HG03457 (cell line): ENCODE measurements around the gene GTF2E1.
"Not testable (repeated sequence)": the region's sequence is repeated elsewhere in the genome, so short reads cannot be mapped to it uniquely, and the experiment has no call there.

Experiments
- ATAC-seq: cut with Tn5 transposase; IDR thresholded peaks from one replicate; pipeline ENCODE4 v1.9.1; 2021; ENCODE audit warnings: moderate number of reproducible peaks; ENCODE audit not compliant: unreplicated experiment

GTF2E1 gene

GRCh38 chr3:120742198-120742848 is at the start of gene GTF2E1, which contains the start of gene RABL3:
Gene GTF2E1, plus strand, starts transcription at chr3:120742744. Its CDS starts 7,809 bp downstream, at chr3:120750553.
Gene RABL3, minus strand, starts transcription at chr3:120742516. Its CDS starts 9 bp downstream, at chr3:120742507.
- peak; percentile 99 for ATAC-seq

GRCh38 chr3:120693439-120694171 is 48.9 kb upstream of the GTF2E1 start:
- ATAC-seq, result no peak

- no peak for ATAC-seq
These were observed 43.2 kb upstream of the GTF2E1 start for GRCh38 chr3:120699333-120699732.

DNA sequence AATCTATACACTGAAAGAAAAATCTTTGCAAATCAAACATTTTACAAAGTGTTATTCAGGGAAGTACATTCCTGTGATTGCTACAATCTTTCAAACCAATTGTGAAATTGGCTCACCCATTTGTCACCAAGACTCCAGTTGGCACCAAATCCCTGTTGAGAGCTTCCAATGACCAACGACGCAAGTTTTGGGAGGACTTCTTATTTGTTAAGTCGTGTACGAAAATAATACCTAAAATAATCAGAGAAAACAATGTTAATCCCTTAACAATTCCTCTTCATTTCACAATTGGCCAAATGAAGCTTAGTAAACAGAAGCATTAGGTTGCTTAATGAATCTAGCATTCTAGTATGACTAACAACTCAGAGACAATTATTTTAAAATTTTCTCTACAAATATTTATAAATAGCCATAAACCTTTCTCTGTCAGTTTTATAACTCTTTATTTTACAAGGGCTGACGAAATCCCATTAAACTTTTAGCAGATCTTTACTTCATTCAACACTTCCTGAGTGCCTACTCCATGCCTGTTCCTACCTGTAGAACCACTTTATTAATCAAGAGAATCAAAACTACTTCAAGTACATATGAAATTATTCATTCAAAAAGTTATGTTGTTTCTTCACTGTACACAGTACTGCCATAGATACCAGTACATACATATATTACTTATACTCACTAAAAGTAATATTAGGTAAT is 36.5 kb upstream of the GTF2E1 start:
- no peak for ATAC-seq

DNA sequence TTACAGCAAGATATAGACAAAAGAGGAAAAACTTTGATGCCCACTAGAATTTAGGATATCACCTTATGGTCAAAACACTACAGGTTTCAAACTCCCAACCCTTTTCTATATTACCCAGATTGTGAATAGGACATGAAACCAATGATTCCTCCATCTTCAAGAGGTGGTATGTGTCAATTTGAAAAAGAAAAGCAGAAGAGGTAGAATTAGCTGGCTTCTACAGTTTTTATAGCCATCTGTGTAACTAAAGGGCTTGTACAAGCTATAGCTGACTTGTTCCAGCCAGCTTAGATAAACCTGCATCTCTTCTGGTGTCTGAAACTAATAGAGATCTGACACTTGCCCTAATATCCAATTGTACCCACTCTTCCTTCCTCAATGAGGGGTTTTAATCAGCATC is 35.6 kb upstream of the GTF2E1 start:
- no peak for ATAC-seq

DNA sequence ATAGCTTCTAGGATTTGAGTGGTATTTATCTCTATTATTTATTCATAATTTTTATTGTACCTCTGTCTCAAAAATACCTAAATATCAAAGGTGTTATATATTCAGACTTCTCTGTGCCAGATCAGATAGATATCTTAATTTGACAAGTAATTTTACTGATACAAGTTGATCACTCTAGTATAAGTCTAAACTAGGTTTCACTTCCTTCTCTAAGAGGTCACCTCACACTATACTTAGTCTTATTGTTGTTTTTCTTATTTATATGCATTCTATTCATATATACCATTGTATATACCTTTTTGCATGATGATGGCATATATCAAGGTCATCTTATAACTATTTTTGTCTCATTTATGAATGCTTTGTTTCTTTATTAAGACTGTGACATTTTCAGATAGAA is 34.1 kb upstream of the GTF2E1 start:
- ATAC-seq, result no peak

GRCh38 chr3:120710369-120710768 is 32.2 kb upstream of the GTF2E1 start:
- no peak for ATAC-seq

GRCh38 chr3:120713262-120713661 is 29.3 kb upstream of the GTF2E1 start:
- ATAC-seq, result no peak

- ATAC-seq, result not testable (repeated sequence)
These were observed 23.2 kb upstream of the GTF2E1 start for GRCh38 chr3:120719167-120719834.

DNA sequence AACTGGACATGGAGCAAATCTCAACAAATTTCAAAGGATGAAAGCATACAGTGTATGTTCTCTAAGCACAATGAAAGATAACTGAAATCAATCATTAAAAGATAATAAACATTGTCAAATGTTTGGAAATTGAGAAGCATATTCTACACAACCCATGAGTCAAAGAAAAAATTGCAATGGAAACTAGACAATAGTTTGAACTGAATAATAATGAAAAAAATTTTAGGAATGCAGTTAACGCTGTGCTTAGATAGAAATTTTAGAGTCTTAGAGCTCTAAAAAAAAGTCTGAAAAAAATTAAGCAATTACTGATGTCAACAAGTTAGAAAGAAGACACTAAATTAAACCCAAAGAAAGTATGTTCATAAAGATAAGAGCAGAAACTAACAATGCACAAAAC is 15.8 kb upstream of the GTF2E1 start:
- ATAC-seq, result no peak

- ATAC-seq, result no peak
These were observed 11.7 kb upstream of the GTF2E1 start for GRCh38 chr3:120730576-120731542.

DNA sequence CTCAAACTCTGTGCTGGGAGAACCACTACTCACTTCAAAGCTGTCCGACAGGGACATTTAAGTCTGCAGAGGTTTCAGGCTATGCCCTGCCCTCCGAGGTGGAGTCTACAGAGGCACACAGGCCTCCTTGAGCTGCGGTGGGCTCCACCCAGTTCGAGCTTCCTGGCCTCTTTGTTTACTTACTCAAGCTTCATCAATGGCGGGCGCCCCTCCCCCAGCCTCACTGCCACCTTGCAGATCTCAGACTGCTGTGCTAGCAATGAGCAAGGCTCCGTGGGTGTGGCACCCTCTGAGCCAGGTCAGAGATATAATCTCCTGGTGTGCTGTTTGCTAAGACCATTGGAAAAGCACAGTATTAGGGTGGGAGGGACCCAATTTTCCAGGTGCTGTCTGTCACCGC is 4.5 kb upstream of the GTF2E1 start:
- ATAC-seq, result not testable (repeated sequence)

GRCh38 chr3:120741320-120741719 is 1.2 kb upstream of the GTF2E1 start:
- ATAC-seq, result no peak

- peak; percentile 12 for ATAC-seq
These were observed 727 bp upstream of the GTF2E1 start for GRCh38 chr3:120741837-120742197.

GRCh38 chr3:120742849-120743365 is 363 bp downstream of the GTF2E1 start:
- ATAC-seq, result peak; percentile 8

GRCh38 chr3:120743556-120744195 is 1.1 kb downstream of the GTF2E1 start:
- ATAC-seq, result no peak

GRCh38 chr3:120745466-120745865 is 2.9 kb downstream of the GTF2E1 start:
- ATAC-seq, result no peak

GRCh38 chr3:120749843-120750242 is 7.3 kb downstream of the GTF2E1 start:
- ATAC-seq, result no peak

DNA sequence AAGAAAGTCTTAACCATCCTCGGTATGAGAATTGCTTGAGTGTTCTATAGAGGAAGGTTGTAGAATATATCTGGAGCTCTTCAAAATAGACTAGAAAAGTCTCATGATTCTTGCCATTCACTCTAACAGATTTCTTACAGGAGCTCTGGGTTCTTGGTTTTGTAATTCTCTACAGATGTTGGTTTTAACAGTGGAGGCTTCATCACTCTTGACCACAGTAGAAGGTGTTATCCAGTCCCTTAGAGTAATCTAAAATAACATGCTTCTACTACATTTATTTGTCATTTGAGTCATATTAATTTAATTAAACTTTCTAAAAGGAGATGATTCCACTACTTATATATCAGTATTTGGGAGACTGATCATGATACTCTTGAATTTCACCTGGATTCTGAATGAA is 9.7 kb downstream of the GTF2E1 start:
- ATAC-seq, result no peak
